Activated naive CD4-positive, alpha-beta T cell treated with anti-CD3 and anti-CD28 coated beads for 36 hours (primary cell): ENCODE measurements around the gene EFHD1. TPM values are rescaled to one million over a fixed set of nuclear protein-coding genes. Genes with fewer than 3 reads are reported as not detected.

Experiments
- CTCF ChIA-PET: fragments of 350-600 bp; sonication (Branson Sonifier 250); formaldehyde crosslinking; loops from one replicate; lab custom pipeline; 2021; ENCODE audit warnings: antibody characterized with exemption; lab: Charles Lee
- DNase-seq: peaks from one replicate; pipeline ENCODE4 v3.0.0-alpha.2; 2020
- H3K27ac Mint-ChIP-seq: one replicate; pipeline ENCODE4 v1.8.0; 2021; ENCODE audit warnings: mild to moderate bottlenecking, mixed read lengths
- H3K27me3 Mint-ChIP-seq: one replicate; pipeline ENCODE4 v1.8.0; 2021; ENCODE audit warnings: low read depth, mixed read lengths
- H3K36me3 Mint-ChIP-seq: one replicate; pipeline ENCODE4 v1.8.0; 2021; ENCODE audit warnings: low read depth, mixed read lengths
- H3K4me1 Mint-ChIP-seq: one replicate; pipeline ENCODE4 v1.8.0; 2021; ENCODE audit warnings: low read depth, mixed read lengths
- H3K4me3 Mint-ChIP-seq: one replicate; pipeline ENCODE4 v1.8.0; 2021; ENCODE audit warnings: mild to moderate bottlenecking, moderate library complexity, mixed read lengths
- H3K9me3 Mint-ChIP-seq: one replicate; pipeline ENCODE4 v1.8.0; 2021; ENCODE audit warnings: mixed read lengths
- intact Hi-C: fragments of 100-400 bp; cut with micrococcal nuclease; formaldehyde crosslinking; loops from one replicate; pipeline ENCODE4 v1.15.1; 2023
- total RNA-seq, 2 experiments: library from RNA; stranded (reverse); gene quantifications; one replicate each; pipeline ENCODE4 v1.2.3, GENCODE V29; 2021

Gene EFHD1
- total RNA-seq, 2 experiments from 2014 or later = 1.3 to 2.0 TPM

GRCh38 chr2:232637866-232638583 is 4.6 kb downstream of the EFHD1 start:
- Mint-ChIP-seq H3K27ac (no peak overlapping the region), H3K9me3 (no peaks in the 10 kb centered on the region), H3K27me3 (peaks cover 20% of the 10 kb centered on the region), H3K4me1 (peaks cover 2% of the 10 kb centered on the region), H3K4me3 (no peak overlapping the region), H3K36me3 (no peaks in the 10 kb centered on the region)
- CTCF ChIA-PET = no interaction called here
- no peak for DNase-seq
- intact Hi-C loops = no loop called here

- Mint-ChIP-seq H3K9me3 (no peaks in the 10 kb centered on the region), H3K36me3 (no peaks in the 10 kb centered on the region), H3K4me3 (no peak overlapping the region), H3K27ac (no peak overlapping the region), H3K27me3 (peaks cover 6% of the 10 kb centered on the region), H3K4me1 (no peaks in the 10 kb centered on the region)
- DNase-seq = no peak
- CTCF ChIA-PET = no interaction called here
- intact Hi-C loops = no loop called here
Measured at GRCh38 chr2:232641153-232641848, 7.9 kb downstream of the EFHD1 start.

DNA sequence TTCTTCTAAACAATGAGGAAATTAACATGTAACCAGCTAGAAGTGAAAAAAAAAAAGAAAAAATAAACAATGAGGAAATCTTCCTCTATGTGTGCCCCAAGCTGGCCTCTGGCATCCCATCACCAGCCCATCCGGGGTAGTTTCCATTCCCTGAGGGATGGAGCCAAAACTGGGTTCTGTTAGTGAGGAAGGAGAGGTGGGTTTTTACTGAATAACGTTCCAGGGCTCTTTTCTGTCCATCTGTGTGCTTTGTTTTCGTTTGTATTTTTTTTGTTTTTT is 9.7 kb downstream of the EFHD1 start:
- no peaks in the 10 kb centered on the region for H3K9me3 Mint-ChIP-seq
- peaks cover 2% of the 10 kb centered on the region for H3K27me3 Mint-ChIP-seq
- H3K4me1 Mint-ChIP-seq = no peaks in the 10 kb centered on the region
- H3K27ac Mint-ChIP-seq = no peak overlapping the region
- CTCF ChIA-PET = no interaction called here
- H3K36me3 Mint-ChIP-seq = no peaks in the 10 kb centered on the region
- DNase-seq = no peak
- H3K4me3 Mint-ChIP-seq = no peak overlapping the region
- intact Hi-C loops = no loop called here

DNA sequence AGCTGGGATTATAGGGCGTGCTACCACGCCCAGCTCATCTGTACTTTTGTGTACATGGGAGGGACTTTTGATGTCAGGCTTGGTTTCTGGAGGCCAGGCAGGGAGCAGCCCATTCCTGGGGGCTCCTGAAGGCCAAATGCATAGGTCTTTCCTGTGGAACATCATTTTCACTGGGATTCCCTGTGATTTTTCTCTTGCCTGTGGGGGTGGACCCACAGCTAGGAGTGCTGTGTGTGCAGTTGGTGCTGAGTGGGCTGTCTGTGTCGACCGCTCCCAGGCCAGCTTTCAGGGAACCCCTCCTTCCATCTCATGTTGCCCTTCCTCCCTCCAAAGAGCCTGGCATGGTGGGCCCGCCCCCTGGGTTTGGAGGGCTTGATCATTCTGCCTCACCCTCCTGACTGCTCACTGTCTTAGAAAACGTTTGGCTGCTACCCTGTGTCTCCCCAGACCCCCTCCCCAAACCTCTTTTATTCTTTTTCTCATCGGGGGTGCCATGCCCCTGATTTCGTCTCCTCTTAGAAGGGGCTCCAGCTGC is 10.5 kb downstream of the EFHD1 start:
- no peak for DNase-seq
- H3K4me1 Mint-ChIP-seq = no peaks in the 10 kb centered on the region
- no peaks in the 10 kb centered on the region for H3K9me3 Mint-ChIP-seq
- peaks cover 2% of the 10 kb centered on the region for H3K27me3 Mint-ChIP-seq
- CTCF ChIA-PET = no interaction called here
- intact Hi-C loops = no loop called here
- no peak overlapping the region for H3K27ac Mint-ChIP-seq
- no peaks in the 10 kb centered on the region for H3K36me3 Mint-ChIP-seq
- H3K4me3 Mint-ChIP-seq = no peak overlapping the region

DNA sequence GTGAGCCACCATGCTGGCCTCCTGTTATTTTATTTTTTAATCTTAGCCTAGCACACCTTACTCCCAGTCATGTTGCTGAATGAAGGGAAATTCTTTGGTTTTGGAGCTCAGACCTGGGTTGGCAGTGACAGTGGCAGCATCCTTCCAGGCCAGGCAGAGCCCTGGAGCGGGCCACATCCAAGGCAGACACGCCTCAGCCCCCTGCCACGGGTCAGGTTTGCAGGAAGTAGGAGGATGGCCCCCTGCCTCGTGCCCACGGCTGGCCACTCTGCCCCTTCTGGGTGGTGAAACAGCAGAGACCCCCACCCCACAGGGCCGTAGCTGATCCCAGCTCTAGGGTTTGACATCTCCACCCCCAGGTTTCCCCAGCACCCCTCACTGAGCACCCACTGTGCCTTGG is 11.7 kb downstream of the EFHD1 start:
- no peak for DNase-seq
- CTCF ChIA-PET = no interaction called here
- Mint-ChIP-seq H3K36me3 (no peaks in the 10 kb centered on the region), H3K4me3 (no peak overlapping the region), H3K27me3 (peaks cover 2% of the 10 kb centered on the region), H3K9me3 (no peaks in the 10 kb centered on the region), H3K4me1 (no peaks in the 10 kb centered on the region), H3K27ac (no peak overlapping the region)
- intact Hi-C loops = no loop called here

DNA sequence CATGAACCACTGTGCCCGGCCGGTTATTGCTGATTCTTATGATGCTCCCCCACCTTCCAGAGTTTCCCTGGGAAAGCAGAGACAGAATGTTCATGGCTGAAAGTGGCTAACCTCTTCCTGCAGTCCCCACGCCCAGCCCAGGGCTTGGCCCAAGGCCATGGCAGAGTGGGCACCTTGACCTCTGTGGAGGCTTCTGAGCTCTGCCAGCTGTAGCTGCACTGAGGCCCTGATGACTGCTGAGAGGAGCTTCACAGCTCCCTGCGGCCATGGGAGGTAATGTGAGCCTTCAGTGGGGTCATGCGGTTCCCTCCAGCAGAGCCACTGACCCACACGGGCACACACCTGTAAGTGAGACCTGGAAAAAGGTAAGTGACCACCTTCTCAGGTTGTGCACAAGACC is 13.3 kb downstream of the EFHD1 start:
- no peak for DNase-seq
- intact Hi-C loops = no loop called here
- Mint-ChIP-seq H3K4me3 (no peak overlapping the region), H3K27ac (no peak overlapping the region), H3K9me3 (no peaks in the 10 kb centered on the region), H3K4me1 (no peaks in the 10 kb centered on the region), H3K27me3 (peaks cover 2% of the 10 kb centered on the region), H3K36me3 (no peaks in the 10 kb centered on the region)
- CTCF ChIA-PET = no interaction called here

GRCh38 chr2:232647261-232647660 is 13.9 kb downstream of the EFHD1 start:
- Mint-ChIP-seq H3K27me3 (peaks cover 2% of the 10 kb centered on the region), H3K36me3 (no peaks in the 10 kb centered on the region), H3K4me3 (no peak overlapping the region), H3K27ac (no peak overlapping the region), H3K4me1 (no peaks in the 10 kb centered on the region), H3K9me3 (no peaks in the 10 kb centered on the region)
- intact Hi-C loops = no loop called here
- no peak for DNase-seq
- CTCF ChIA-PET = no interaction called here

GRCh38 chr2:232649033-232649432 is 15.6 kb downstream of the EFHD1 start:
- intact Hi-C loops = no loop called here

GRCh38 chr2:232652505-232652851 is 19.1 kb downstream of the EFHD1 start:
- CTCF ChIA-PET = no interaction called here
- Mint-ChIP-seq H3K4me1 (no peaks in the 10 kb centered on the region), H3K27me3 (peaks cover 2% of the 10 kb centered on the region), H3K36me3 (no peaks in the 10 kb centered on the region), H3K9me3 (no peaks in the 10 kb centered on the region), H3K4me3 (no peak overlapping the region), H3K27ac (no peak overlapping the region)
- intact Hi-C loops = no loop called here
- DNase-seq = no peak

More at GRCh38 chr2:232649033-232649432, 15.6 kb downstream of the EFHD1 start:
- no peak overlapping the region for H3K4me3 Mint-ChIP-seq
- no peaks in the 10 kb centered on the region for H3K9me3 Mint-ChIP-seq
- CTCF ChIA-PET = no interaction called here
- no peak for DNase-seq
- H3K36me3 Mint-ChIP-seq = no peaks in the 10 kb centered on the region
- no peak overlapping the region for H3K27ac Mint-ChIP-seq
- H3K4me1 Mint-ChIP-seq = no peaks in the 10 kb centered on the region
- peaks cover 2% of the 10 kb centered on the region for H3K27me3 Mint-ChIP-seq

GRCh38 chr2:232653441-232653840 is 20.0 kb downstream of the EFHD1 start:
- Mint-ChIP-seq H3K4me3 (no peak overlapping the region), H3K4me1 (no peaks in the 10 kb centered on the region), H3K27ac (no peak overlapping the region), H3K27me3 (no peaks in the 10 kb centered on the region), H3K9me3 (no peaks in the 10 kb centered on the region), H3K36me3 (no peaks in the 10 kb centered on the region)
- intact Hi-C loops = no loop called here
- CTCF ChIA-PET = interaction anchor here (0.5 to 0.6 kb wide), 2 partner anchors 40 to 315 kb away, joined by 3 read pairs; no protein-coding TSS in a partner anchor
- no peak for DNase-seq

DNA sequence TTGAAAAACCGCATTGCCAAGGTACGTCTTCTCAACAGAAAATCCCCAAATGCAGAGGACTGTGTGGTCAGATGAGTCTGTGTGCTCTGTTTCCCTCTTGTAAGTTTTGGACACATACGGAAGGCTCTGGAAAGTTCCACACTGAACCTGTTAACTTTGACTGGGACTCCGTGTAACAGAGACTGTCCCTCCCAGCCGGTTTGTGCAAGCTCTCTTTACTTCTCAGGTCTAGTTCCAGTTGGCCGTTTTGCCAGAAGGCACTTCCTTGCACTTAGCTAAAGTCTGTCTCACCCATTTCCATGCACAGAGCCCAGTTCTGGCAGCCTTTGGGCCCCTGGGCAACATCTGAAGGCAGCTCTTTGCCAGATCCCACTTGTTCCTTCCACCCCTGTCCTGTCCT is 22.0 kb downstream of the EFHD1 start:
- intact Hi-C loops = no loop called here
- no peaks in the 10 kb centered on the region for H3K36me3 Mint-ChIP-seq
- DNase-seq = no peak
- no peak overlapping the region for H3K27ac Mint-ChIP-seq
- CTCF ChIA-PET = no interaction called here
- no peaks in the 10 kb centered on the region for H3K9me3 Mint-ChIP-seq
- H3K4me1 Mint-ChIP-seq = no peaks in the 10 kb centered on the region
- no peaks in the 10 kb centered on the region for H3K27me3 Mint-ChIP-seq
- no peak overlapping the region for H3K4me3 Mint-ChIP-seq

GRCh38 chr2:232658217-232658785 is 24.9 kb downstream of the EFHD1 start:
- intact Hi-C loops = no loop called here
- Mint-ChIP-seq H3K36me3 (no peaks in the 10 kb centered on the region), H3K4me1 (no peaks in the 10 kb centered on the region), H3K27me3 (no peaks in the 10 kb centered on the region), H3K4me3 (no peak overlapping the region), H3K9me3 (no peaks in the 10 kb centered on the region), H3K27ac (no peak overlapping the region)
- no peak for DNase-seq
- CTCF ChIA-PET = no interaction called here

DNA sequence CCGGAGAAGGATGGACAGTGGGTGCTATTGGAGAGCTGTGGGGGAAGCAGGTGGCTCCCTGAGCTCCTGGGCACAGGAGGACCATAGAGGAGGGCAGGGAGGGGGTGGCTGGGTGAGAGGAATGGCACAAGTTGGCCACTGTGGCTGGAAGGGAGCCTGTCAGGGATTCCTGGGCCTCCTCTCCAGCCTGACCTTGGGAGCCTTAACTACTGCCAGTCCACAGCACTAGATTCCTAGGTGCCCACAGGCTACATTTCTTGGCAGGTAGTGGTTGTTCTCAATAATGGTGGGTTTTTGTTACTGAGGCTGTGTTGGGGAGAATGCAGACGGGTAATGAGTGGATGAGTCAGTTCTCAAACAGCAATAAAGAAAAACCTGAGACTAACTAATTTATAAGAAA is 26.0 kb downstream of the EFHD1 start:
- CTCF ChIA-PET = no interaction called here
- H3K27ac Mint-ChIP-seq = no peak overlapping the region
- no peak for DNase-seq
- H3K4me3 Mint-ChIP-seq = no peak overlapping the region
- H3K9me3 Mint-ChIP-seq = no peaks in the 10 kb centered on the region
- no peaks in the 10 kb centered on the region for H3K4me1 Mint-ChIP-seq
- intact Hi-C loops = no loop called here
- no peaks in the 10 kb centered on the region for H3K27me3 Mint-ChIP-seq
- no peaks in the 10 kb centered on the region for H3K36me3 Mint-ChIP-seq
